Adrenal gland (tissue), 12 donors: ENCODE results near the gene NFE2. TPM values are rescaled to one million over a fixed set of nuclear protein-coding genes. Genes with fewer than 3 reads are reported as not detected.

Experiments used
- DNase-seq, 7 donors: peaks; one replicate each; pipeline ENCODE4 v3.0.0-alpha.2; 2019 to 2020
- H3K27ac ChIP-seq, 5 donors: fragments of 200-600 bp; sonication (generic) in 4 of 5; 1 replicate in 3 of 5; 2 replicates in 2 of 5; pipeline versions ENCODE4 v1.5.1 to v1.8.0; 2016 to 2020; ENCODE audit warnings: mild to moderate bottlenecking in 1 of 5
- H3K27me3 ChIP-seq: fragments of 200-600 bp; 2 replicates; pipeline ENCODE4 v1.8.0; 2021
- H3K36me3 ChIP-seq, 2 donors: fragments of 200-600 bp; replicated peaks in 1 of 2; 1 replicate in 1 of 2; 2 replicates in 1 of 2; pipeline versions ENCODE4 v1.5.1 to v1.8.0; 2018 to 2022
- H3K4me1 ChIP-seq, 2 donors: fragments of 200-600 bp; replicated peaks in 1 of 2; 1 replicate in 1 of 2; 2 replicates in 1 of 2; pipeline versions ENCODE4 v1.5.1 to v1.8.0; 2018 to 2021
- H3K4me3 ChIP-seq, 4 donors: fragments of 200-600 bp; sonication (generic) in 3 of 4; one replicate each; pipeline ENCODE4 v1.5.1; 2016 to 2018
- H3K9me3 ChIP-seq, 3 donors: fragments of 200-600 bp; sonication (generic) in 1 of 3; replicated peaks in 1 of 3; 1 replicate in 2 of 3; 2 replicates in 1 of 3; pipeline versions ENCODE4 v1.5.1 to v1.8.0; 2016 to 2021
- POLR2A ChIP-seq, 2 donors: fragments of 450-650 bp; IDR thresholded peaks; one replicate each; pipeline ENCODE4 v1.6.1; 2017; ENCODE audit warnings: antibody characterized with exemption in 2 of 2, mild to moderate bottlenecking in 2 of 2, moderate library complexity in 1 of 2
- WGBS, 4 donors: extraction: QIAGEN DNeasy Blood & Tissue Kit in 2 of 4; methylation state at CpG; one replicate each; pipeline versions ENCODE4 v1.1.5 to v1.1.7; 2013 to 2017; 5-methylcytosine and 5-hydroxymethylcytosine counted together
- intact Hi-C, 2 donors: fragments of 100-400 bp; cut with DNase I; formaldehyde crosslinking; loops; one replicate each; pipeline versions ENCODE4 v1.14.1 to v1.15.0; 2022 to 2023
- microRNA counts, 2 donors: library from miRNA; unstranded; fragments of <30 nt; microRNA quantifications; one replicate each; lab custom pipeline; 2016
- microRNA-seq, 3 donors: library from miRNA; unstranded; fragments of <30 nt; microRNA quantifications; one replicate each; pipeline ENCODE4, GENCODE V29; 2017 to 2020
- polyA plus RNA-seq, 3 donors: library from polyadenylated mRNA; stranded (reverse); fragments of 200-250 nt in 2 of 3; fragments of 350-450 nt in 1 of 3; fragmentation: Illumina TruSeq in 1 of 3; extraction: RNeasy Lipid Tissue Mini Kit (QIAGEN cat#74804) in 1 of 3; gene quantifications; one replicate each; pipeline ENCODE4 v1.2.3, GENCODE V29; 2013 to 2014
- small RNA-seq, 2 donors: library from RNA; depleted of rRNA; stranded (forward); fragments of <200 nt; gene quantifications; one replicate each; pipeline ENCODE3, GENCODE V24; 2016
- total RNA-seq, 9 donors: library from RNA; depleted of rRNA in 4 of 9; stranded (reverse); fragments of >200 nt in 4 of 9; fragments of 120-200 nt in 1 of 9; fragmentation: NEBNext Ultra II Directional in 1 of 9; extraction: Animal tissue kit (Norgen Biotek cat#: 25700) in 1 of 9; gene quantifications; one replicate each; pipeline versions ENCODE4 v1.1.0 to v1.2.4, GENCODE V29; 2013 to 2023
- TF ChIP-seq, protein P1 (sequence below), 6 experiments: fragments of 450-650 bp in 4 of 6; fragments of 200-600 bp in 2 of 6; sonication (generic) in 1 of 6; IDR thresholded peaks; 1 replicate in 5 of 6; 2 replicates in 1 of 6; pipeline versions ENCODE4 v1.5.1 to v1.8.0; 2016 to 2021; ENCODE audit warnings: antibody characterized with exemption in 6 of 6, mild to moderate bottlenecking in 2 of 6, moderate library complexity in 1 of 6
- donor health status: healthy with polysubstance abuse.
- donor health status: Bipolar disorder and iron deficiency.
- donor health status: DM: yes; HTN: yes; CAD: no.
- donor health status: DM: no; HTN: no; CAD: no.
- donor health status: DM: no; HTN: no; CAD: no.
- donor health status: DM: yes; HTN: yes; CAD: no.

NFE2 gene
- total and polyA plus RNA-seq, 12 donors: 0.13 to 3.8 (median 0.60) TPM; not detected in 6

DNA sequence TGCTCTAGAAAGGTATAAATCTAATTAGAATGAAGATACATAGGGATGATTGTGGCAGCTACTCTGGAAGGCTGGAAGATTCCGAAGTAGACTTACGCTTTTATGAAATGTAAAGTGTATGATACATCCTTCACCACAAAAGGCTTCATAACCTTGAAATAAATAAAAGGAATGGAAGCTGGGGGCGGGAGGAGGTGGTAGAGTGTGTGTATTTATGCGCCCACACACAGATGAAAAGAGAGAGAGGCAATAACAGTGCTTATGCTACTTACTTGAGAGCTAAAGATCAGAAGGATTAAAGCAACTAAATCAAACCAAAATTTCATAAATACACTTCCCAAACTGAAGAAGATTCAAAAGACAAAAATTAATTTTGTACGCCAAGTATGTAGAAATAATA is 51.3 kb downstream of the NFE2 start:
- H3K9me3 ChIP-seq: no peaks in the 10 kb centered on the region
- peaks cover 0 to 6% of the 10 kb centered on the region in 2 donors for H3K4me1 ChIP-seq
- H3K27ac ChIP-seq: no peak overlapping the region
- no peak for TF ChIP-seq POLR2A (IDR thresholded peaks at IDR 0.05)
- TF ChIP-seq, protein P1, sequence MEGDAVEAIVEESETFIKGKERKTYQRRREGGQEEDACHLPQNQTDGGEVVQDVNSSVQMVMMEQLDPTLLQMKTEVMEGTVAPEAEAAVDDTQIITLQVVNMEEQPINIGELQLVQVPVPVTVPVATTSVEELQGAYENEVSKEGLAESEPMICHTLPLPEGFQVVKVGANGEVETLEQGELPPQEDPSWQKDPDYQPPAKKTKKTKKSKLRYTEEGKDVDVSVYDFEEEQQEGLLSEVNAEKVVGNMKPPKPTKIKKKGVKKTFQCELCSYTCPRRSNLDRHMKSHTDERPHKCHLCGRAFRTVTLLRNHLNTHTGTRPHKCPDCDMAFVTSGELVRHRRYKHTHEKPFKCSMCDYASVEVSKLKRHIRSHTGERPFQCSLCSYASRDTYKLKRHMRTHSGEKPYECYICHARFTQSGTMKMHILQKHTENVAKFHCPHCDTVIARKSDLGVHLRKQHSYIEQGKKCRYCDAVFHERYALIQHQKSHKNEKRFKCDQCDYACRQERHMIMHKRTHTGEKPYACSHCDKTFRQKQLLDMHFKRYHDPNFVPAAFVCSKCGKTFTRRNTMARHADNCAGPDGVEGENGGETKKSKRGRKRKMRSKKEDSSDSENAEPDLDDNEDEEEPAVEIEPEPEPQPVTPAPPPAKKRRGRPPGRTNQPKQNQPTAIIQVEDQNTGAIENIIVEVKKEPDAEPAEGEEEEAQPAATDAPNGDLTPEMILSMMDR (IDR thresholded peaks at IDR 0.05): no peak
- intact Hi-C loops: no loop called here
- peaks cover 0 to 38% of the 10 kb centered on the region in 2 donors for H3K36me3 ChIP-seq
- no peak overlapping the region for H3K4me3 ChIP-seq
- 86 to 94% (median 93%) methylated on average over 5 of the region's 5 CpGs for WGBS, 4 donors
- no peak for DNase-seq
- no peaks in the 10 kb centered on the region for H3K27me3 ChIP-seq

DNA sequence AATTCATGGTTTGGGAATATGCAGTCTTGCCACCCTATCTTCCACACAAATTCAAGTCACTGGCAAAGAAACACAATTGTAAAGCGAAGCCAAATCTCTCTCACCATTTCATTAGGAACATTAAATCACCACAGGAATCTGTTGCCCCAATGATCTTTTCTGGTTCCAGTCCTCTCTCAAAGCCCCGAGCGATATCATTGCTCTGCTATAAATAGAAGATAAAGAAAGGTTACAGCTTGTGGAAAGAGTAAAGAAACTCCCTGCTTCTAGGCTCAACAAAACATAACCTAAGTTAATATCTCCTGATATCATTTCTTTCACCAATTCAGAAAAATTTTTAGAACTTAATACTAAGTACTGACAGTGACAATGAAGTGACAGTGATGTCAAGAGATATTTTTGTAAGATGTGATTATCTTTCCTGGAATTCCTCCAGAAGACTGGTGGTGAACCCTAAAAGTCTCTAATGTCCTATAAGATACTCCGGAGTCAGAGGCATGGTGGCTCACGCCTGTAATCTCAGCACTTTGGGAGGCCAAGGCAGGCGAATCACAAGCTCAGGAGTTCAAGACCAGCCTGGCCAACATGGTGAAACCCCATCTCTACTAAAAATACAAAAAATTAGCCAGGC is 54.7 kb downstream of the NFE2 start:
- Histone ChIP-seq H3K27me3 (no peaks in the 10 kb centered on the region), H3K4me3 (no peak overlapping the region), H3K4me1 (peaks cover 0 to 6% of the 10 kb centered on the region in 2 donors), H3K27ac (no peak overlapping the region), H3K36me3 (peaks cover 0 to 63% of the 10 kb centered on the region in 2 donors), H3K9me3 (no peaks in the 10 kb centered on the region)
- 66 to 81% (median 77%) methylated on average over 6 of the region's 6 CpGs for WGBS, 4 donors
- no peak for TF ChIP-seq POLR2A (IDR thresholded peaks at IDR 0.05)
- TF ChIP-seq, protein P1 (IDR thresholded peaks at IDR 0.05): no peak
- intact Hi-C loops: no loop called here
- DNase-seq: no peak

MicroRNA genes within 50 kb of the gene (microRNA counts, 767-probe panel; counts per million panel counts)
- microRNA hsa-miR-148b-3p (lab: Ali Mortazavi, UCI): 5,718 to 6,692 counts per million in 2 donors

Small RNAs within 50 kb of the gene (microRNA-seq; reads per million reads assigned to microRNA genes)
- 181 to 261 (median 256) reads per million in 3 donors for gene MIR148B

Small RNAs within 50 kb of the gene (small RNA-seq; reads per million reads assigned to genes)
- gene MIR148B: 87.7 to 134 reads per million in 2 donors
- 0 reads per million in 2 donors for gene RN7SL390P
- 0 reads per million in 2 donors for gene RN7SL744P
- gene RNU6-950P: 0 reads per million in 2 donors

Other genes with a start within 250 kb of the NFE2 start
- gene HOXC4, start 247.2 kb downstream of the NFE2 start, total RNA-seq: 1 to 10 TPM in 7 of 9 donors, under 1 TPM in 2; 0.78 to 7.4 (median 2.9) TPM
- 1 to 10 TPM; 2.9 to 7.3 (median 3.0) TPM for gene HOXC4, start 247.2 kb downstream of the NFE2 start, polyA plus RNA-seq
- gene SMUG1, start 112.0 kb downstream of the NFE2 start, total RNA-seq: 10 to 100 TPM; 29.9 to 52.4 (median 38.8) TPM
- gene SMUG1, start 112.0 kb downstream of the NFE2 start, polyA plus RNA-seq: 10 to 100 TPM; 28.1 to 60.0 (median 58.1) TPM
- gene CBX5, start 20.9 kb downstream of the NFE2 start, total RNA-seq: 10 to 100 TPM; 39.4 to 88.4 (median 59.9) TPM
- gene CBX5, start 20.9 kb downstream of the NFE2 start, polyA plus RNA-seq: 10 to 100 TPM in 2 of 3 donors, 1 to 10 TPM in 1; 8.2 to 44.3 (median 10.9) TPM
- 1,000 to 10,000 TPM in 1 of 9 donors, 100 to 1,000 TPM in 8; 257 to 1,053 (median 429) TPM for gene HNRNPA1, start 20.3 kb downstream of the NFE2 start, total RNA-seq
- gene HNRNPA1, start 20.3 kb downstream of the NFE2 start, polyA plus RNA-seq: 1,000 to 10,000 TPM in 1 of 3 donors, 100 to 1,000 TPM in 2; 901 to 1,171 (median 983) TPM
- 100 to 1,000 TPM in 8 of 9 donors, 10 to 100 TPM in 1; 95.2 to 183 (median 152) TPM for gene COPZ1, start 24.1 kb upstream of the NFE2 start, total RNA-seq
- 100 to 1,000 TPM in 1 of 3 donors, 10 to 100 TPM in 2; 54.7 to 252 (median 80.9) TPM for gene COPZ1, start 24.1 kb upstream of the NFE2 start, polyA plus RNA-seq
- 1 to 10 TPM in 5 of 9 donors, under 1 TPM in 3, not detected in 1; 0.18 to 6.8 (median 1.3) TPM for gene GPR84, start 63.5 kb upstream of the NFE2 start, total RNA-seq
- 1 to 10 TPM in 1 of 3 donors, under 1 TPM in 2; 0.56 to 1.3 (median 0.93) TPM for gene GPR84, start 63.5 kb upstream of the NFE2 start, polyA plus RNA-seq
- gene ZNF385A, start 83.7 kb upstream of the NFE2 start, total RNA-seq: 10 to 100 TPM in 6 of 9 donors, 1 to 10 TPM in 2, under 1 TPM in 1; 0.94 to 38.2 (median 13.0) TPM
- gene ZNF385A, start 83.7 kb upstream of the NFE2 start, polyA plus RNA-seq: 10 to 100 TPM in 2 of 3 donors, 1 to 10 TPM in 1; 2.7 to 28.0 (median 24.3) TPM
- gene ITGA5, start 118.3 kb upstream of the NFE2 start, total RNA-seq: 100 to 1,000 TPM in 3 of 9 donors, 10 to 100 TPM in 6; 15.7 to 141 (median 75.4) TPM
- 100 to 1,000 TPM in 1 of 3 donors, 10 to 100 TPM in 2; 52.2 to 118 (median 56.7) TPM for gene ITGA5, start 118.3 kb upstream of the NFE2 start, polyA plus RNA-seq
- under 1 TPM in 4 of 9 donors, not detected in 5; 0.28 to 0.90 (median 0.55) TPM for gene GTSF1, start 172.6 kb upstream of the NFE2 start, total RNA-seq
- gene GTSF1, start 172.6 kb upstream of the NFE2 start, polyA plus RNA-seq: 1 to 10 TPM in 1 of 3 donors, under 1 TPM in 1, not detected in 1; 0.37 to 2.2 TPM
- 10 to 100 TPM in 8 of 9 donors, 1 to 10 TPM in 1; 3.8 to 61.4 (median 28.3) TPM for gene NCKAP1L, start 196.7 kb upstream of the NFE2 start, total RNA-seq
- gene NCKAP1L, start 196.7 kb upstream of the NFE2 start, polyA plus RNA-seq: 10 to 100 TPM in 1 of 3 donors, 1 to 10 TPM in 2; 5.2 to 11.8 (median 6.8) TPM
- 1 to 10 TPM in 7 of 9 donors, under 1 TPM in 2; 0.72 to 9.2 (median 4.9) TPM for gene PDE1B, start 248.6 kb upstream of the NFE2 start, total RNA-seq
- gene PDE1B, start 248.6 kb upstream of the NFE2 start, polyA plus RNA-seq: 1 to 10 TPM; 3.6 to 9.8 (median 9.4) TPM